Suprapubic skin (tissue), 4 donors: ENCODE data around the gene SLC18B1. TPM values are rescaled to one million over a fixed set of nuclear protein-coding genes. Genes with fewer than 3 reads are reported as not detected.
A peak's percentile ranks its signal among the peaks of the same experiment; 100 is the strongest.
"Not testable (repeated sequence)": the region's sequence is repeated elsewhere in the genome, so short reads cannot be mapped to it uniquely, and the experiment has no call there.

Experiments used
- DNase-seq, 2 donors: peaks; one replicate each; pipeline ENCODE4 v3.0.0-alpha.2; 2019; ENCODE audit warnings: low spot score in 2 of 2
- H3K27ac ChIP-seq: fragments of 200-600 bp; sonication (generic); one replicate; pipeline ENCODE4 v1.5.1; 2019
- H3K27me3 ChIP-seq: fragments of 200-600 bp; sonication (generic); one replicate; pipeline ENCODE4 v1.5.1; 2019
- H3K36me3 ChIP-seq: fragments of 200-600 bp; sonication (generic); one replicate; pipeline ENCODE4 v1.5.1; 2019
- H3K4me1 ChIP-seq: fragments of 200-600 bp; sonication (generic); one replicate; pipeline ENCODE4 v1.5.1; 2019
- H3K4me3 ChIP-seq: fragments of 200-600 bp; sonication (generic); one replicate; pipeline ENCODE4 v1.5.1; 2019; ENCODE audit warnings: mild to moderate bottlenecking
- H3K9me3 ChIP-seq: fragments of 200-600 bp; sonication (generic); one replicate; pipeline ENCODE4 v1.5.1; 2019
- EP300 ChIP-seq: sonication (generic); formaldehyde crosslinking; IDR thresholded peaks from one replicate; pipeline ENCODE4 v1.6.1; 2017; ENCODE audit warnings: antibody characterized with exemption
- POLR2A ChIP-seq, 2 donors: fragments of 450-650 bp; IDR thresholded peaks; one replicate each; pipeline ENCODE4 v1.6.1; 2017; ENCODE audit warnings: antibody characterized with exemption in 2 of 2, mild to moderate bottlenecking in 2 of 2, moderate library complexity in 2 of 2
- POLR2AphosphoS5 ChIP-seq, 3 donors: sonication (generic); formaldehyde crosslinking; IDR thresholded peaks; one replicate each; pipeline ENCODE4 v1.6.1; 2017; ENCODE audit warnings: antibody characterized with exemption in 3 of 3
- WGBS: methylation state at CpG from one replicate; pipeline ENCODE4 v1.1.5; 2018; 5-methylcytosine and 5-hydroxymethylcytosine counted together
- total RNA-seq, 4 donors: library from RNA; depleted of rRNA; stranded (reverse); fragments of >200 nt; gene quantifications; one replicate each; pipeline ENCODE4 v1.1.0, GENCODE V29; 2016
- TF ChIP-seq, protein P1 (sequence below), 2 donors: fragments of 200-600 bp in 1 of 2; fragments of 450-650 bp in 1 of 2; sonication (generic) in 1 of 2; IDR thresholded peaks; one replicate each; pipeline ENCODE4 v1.5.1; 2016 to 2019; ENCODE audit warnings: antibody characterized with exemption in 2 of 2, mild to moderate bottlenecking in 1 of 2, moderate library complexity in 1 of 2

SLC18B1 gene
- total RNA-seq, 4 donors from 2014 or later, result 8.4 to 11.2 (median 9.9) TPM

DNA sequence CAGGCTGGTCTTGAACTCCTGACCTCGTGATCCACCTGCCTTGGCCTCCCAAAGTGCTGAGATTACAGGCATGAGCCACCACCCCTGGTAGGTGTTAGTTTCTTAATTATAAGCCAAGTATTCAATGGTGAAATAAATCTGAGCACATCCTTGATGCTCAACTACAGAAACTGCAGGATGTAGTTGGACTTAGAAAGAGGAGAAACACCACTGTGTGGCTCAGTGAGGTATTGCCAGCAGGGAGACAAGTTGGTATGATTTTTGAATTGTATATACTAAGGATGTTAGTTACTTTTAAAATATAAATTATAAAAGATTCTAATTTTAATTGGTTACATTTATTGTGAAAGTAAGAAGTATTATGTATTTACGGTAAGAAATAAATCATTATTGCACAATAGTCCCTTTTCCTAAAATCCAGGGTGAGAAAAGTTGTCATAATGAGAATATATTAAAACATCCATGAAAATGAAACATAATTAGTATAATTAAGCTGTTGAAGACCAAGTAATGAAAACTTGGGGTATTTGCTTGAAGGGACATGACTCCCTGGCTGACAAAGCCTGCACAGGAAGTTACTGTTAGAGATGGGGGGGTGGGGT is 17.6 kb downstream of the SLC18B1 start:
- no peaks in the 10 kb centered on the region for H3K9me3 ChIP-seq
- peaks cover 44% of the 10 kb centered on the region for H3K36me3 ChIP-seq
- TF ChIP-seq, protein P1, sequence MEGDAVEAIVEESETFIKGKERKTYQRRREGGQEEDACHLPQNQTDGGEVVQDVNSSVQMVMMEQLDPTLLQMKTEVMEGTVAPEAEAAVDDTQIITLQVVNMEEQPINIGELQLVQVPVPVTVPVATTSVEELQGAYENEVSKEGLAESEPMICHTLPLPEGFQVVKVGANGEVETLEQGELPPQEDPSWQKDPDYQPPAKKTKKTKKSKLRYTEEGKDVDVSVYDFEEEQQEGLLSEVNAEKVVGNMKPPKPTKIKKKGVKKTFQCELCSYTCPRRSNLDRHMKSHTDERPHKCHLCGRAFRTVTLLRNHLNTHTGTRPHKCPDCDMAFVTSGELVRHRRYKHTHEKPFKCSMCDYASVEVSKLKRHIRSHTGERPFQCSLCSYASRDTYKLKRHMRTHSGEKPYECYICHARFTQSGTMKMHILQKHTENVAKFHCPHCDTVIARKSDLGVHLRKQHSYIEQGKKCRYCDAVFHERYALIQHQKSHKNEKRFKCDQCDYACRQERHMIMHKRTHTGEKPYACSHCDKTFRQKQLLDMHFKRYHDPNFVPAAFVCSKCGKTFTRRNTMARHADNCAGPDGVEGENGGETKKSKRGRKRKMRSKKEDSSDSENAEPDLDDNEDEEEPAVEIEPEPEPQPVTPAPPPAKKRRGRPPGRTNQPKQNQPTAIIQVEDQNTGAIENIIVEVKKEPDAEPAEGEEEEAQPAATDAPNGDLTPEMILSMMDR (IDR thresholded peaks at IDR 0.05), result peak in 1 of 2 donors; percentile 35
- TF ChIP-seq EP300, result no peak
- DNase-seq, result no peak
- H3K27ac ChIP-seq, result no peak overlapping the region
- 98% methylated on average over 2 of the region's 2 CpGs for WGBS
- H3K4me3 ChIP-seq, result no peak overlapping the region
- no peaks in the 10 kb centered on the region for H3K27me3 ChIP-seq
- no peaks in the 10 kb centered on the region for H3K4me1 ChIP-seq

DNA sequence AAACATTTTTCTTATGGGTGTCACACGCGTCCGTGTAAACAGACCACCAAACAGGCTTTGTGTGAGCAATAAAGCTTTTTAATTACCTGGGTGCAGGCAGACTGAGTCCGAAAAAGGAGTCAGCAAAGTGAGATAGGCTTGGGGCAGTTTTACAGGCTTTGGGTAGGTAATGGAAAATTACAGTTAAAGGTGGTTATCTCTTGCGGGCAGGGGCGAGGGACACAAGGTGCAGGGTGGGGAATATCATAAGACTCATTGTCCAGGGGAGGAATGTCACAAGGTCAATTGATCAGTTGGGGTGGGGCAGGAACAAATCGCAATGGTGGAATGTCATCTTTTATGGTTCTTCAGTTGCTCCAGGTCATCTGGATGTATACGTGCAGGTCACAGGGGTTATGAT is 20.6 kb downstream of the SLC18B1 start:
- H3K27ac ChIP-seq, DNase-seq, H3K9me3 ChIP-seq, H3K4me1 ChIP-seq, H3K27me3 ChIP-seq, H3K4me3 ChIP-seq: not testable (repeated sequence)
- WGBS, result 95% methylated on average over 8 of the region's 8 CpGs
- peaks cover 53% of the 10 kb centered on the region for H3K36me3 ChIP-seq

DNA sequence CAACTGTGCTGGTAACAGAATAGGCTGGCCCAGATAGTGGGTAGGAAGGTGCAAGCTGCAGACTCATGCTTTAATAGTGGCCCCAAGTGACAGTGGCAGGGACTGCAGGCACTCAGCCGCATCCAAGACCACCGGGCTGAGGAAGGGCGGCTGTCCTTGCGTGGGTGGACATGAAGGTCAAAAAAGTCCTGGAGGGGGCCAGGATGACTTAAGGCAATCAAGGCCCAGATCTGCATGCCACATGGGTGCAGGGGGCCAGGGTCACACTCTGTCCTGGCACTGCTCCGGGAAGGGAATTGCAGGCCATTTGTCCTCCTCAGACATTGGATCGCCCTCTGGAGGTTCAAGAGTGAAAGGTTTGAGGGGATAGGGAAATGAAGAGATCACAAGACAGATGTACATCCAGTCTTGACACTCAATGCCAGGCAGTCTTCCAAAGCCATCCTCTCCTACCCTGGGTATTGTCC is 30.4 kb downstream of the SLC18B1 start:
- TF ChIP-seq EP300 (no peak), POLR2A (IDR thresholded peaks at IDR 0.05) (no peak), POLR2AphosphoS5 (IDR thresholded peaks at IDR 0.05) (no peak)
- TF ChIP-seq, protein P1 (IDR thresholded peaks at IDR 0.05), result peak in 1 of 2 donors; percentile 13

DNA sequence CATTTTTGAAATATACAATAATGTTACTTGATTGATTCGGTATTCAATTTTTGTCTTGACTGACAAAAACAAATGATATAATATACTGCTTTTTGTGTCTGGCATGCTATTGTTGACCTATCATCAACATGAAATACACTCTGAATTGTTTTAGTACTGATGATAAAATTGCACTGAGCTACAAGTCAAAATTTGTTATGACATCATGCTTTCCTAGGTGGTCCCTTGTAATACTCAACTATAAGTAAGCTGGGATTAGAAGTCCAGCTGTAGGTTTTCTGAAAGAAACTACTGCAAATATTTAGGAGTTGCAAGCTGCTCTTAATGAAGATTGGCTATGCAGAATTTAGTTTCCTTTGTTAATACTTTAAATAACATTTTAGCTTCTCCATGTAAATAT is 32.9 kb downstream of the SLC18B1 start:
- WGBS, result 95% methylated on average over 1 of the region's 1 CpG

More for the DNA sequence above, 30.4 kb downstream of the SLC18B1 start:
- no peak overlapping the region for H3K4me3 ChIP-seq
- H3K36me3 ChIP-seq, result peaks cover 17% of the 10 kb centered on the region
- H3K4me1 ChIP-seq, result no peaks in the 10 kb centered on the region
- DNase-seq, result no peak
- no peaks in the 10 kb centered on the region for H3K27me3 ChIP-seq
- H3K27ac ChIP-seq, result no peak overlapping the region
- no peaks in the 10 kb centered on the region for H3K9me3 ChIP-seq
- WGBS, result 29% methylated on average over 6 of the region's 6 CpGs

DNA sequence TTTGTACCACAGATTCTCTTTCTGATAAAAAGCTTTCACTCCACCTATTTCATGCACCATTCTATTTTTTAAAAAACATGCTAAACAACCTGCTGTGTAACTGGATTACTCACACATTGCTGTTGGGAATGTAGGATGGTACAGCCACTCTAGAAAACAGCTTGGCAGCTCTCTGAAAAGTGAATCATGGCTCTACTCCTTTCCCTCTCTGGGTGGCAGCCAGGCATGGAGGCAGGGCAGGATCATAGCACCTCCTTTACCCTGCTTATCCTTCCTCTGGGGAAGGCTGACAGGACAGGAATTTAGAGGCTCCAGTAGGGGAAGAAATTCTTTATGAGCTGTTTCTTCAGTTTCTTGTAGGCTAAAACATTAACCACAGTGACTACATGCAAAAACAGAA is 34.1 kb downstream of the SLC18B1 start:
- DNase-seq, result no peak
- Histone ChIP-seq H3K9me3 (no peaks in the 10 kb centered on the region), H3K36me3 (no peaks in the 10 kb centered on the region), H3K27ac (no peak overlapping the region), H3K4me1 (no peaks in the 10 kb centered on the region), H3K4me3 (no peak overlapping the region), H3K27me3 (no peaks in the 10 kb centered on the region)
- no peak for TF ChIP-seq POLR2AphosphoS5 (IDR thresholded peaks at IDR 0.05)
- TF ChIP-seq, protein P1 (IDR thresholded peaks at IDR 0.05), result no peak
- TF ChIP-seq EP300, result no peak
- TF ChIP-seq POLR2A (IDR thresholded peaks at IDR 0.05), result no peak

More for the DNA sequence above, 32.9 kb downstream of the SLC18B1 start:
- Histone ChIP-seq H3K4me1 (no peaks in the 10 kb centered on the region), H3K9me3 (no peaks in the 10 kb centered on the region), H3K4me3 (no peak overlapping the region), H3K36me3 (peaks cover 8% of the 10 kb centered on the region), H3K27me3 (no peaks in the 10 kb centered on the region), H3K27ac (no peak overlapping the region)
- no peak for DNase-seq
- TF ChIP-seq POLR2A (IDR thresholded peaks at IDR 0.05) (no peak), POLR2AphosphoS5 (IDR thresholded peaks at IDR 0.05) (no peak), EP300 (no peak)
- TF ChIP-seq, protein P1 (IDR thresholded peaks at IDR 0.05), result no peak

DNA sequence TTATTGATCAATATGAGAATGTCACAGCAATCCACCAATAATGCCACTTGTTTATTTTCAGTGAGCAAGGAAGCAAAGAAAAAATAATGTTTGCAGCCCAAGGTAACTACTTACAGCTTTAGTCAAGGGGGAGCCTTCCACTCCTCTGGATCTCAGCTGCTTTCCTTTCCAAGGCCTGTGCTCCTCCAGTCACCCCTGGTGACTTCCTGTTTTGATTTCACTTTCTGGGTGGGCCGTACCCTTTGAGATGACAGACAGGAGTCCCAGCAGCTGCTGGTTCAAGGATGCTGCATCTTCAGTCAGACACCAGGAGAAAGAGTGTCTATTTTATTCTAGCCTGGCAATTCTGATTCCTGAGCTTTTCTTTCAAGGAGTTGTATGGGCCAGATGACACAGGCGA is 35.2 kb downstream of the SLC18B1 start:
- 79% methylated on average over 2 of the region's 2 CpGs for WGBS
- Histone ChIP-seq H3K9me3 (no peaks in the 10 kb centered on the region), H3K4me1 (no peaks in the 10 kb centered on the region), H3K27me3 (no peaks in the 10 kb centered on the region), H3K27ac (no peak overlapping the region), H3K4me3 (no peak overlapping the region), H3K36me3 (no peaks in the 10 kb centered on the region)
- TF ChIP-seq POLR2A (IDR thresholded peaks at IDR 0.05) (no peak), POLR2AphosphoS5 (IDR thresholded peaks at IDR 0.05) (no peak), EP300 (no peak)
- TF ChIP-seq, protein P1 (IDR thresholded peaks at IDR 0.05), result no peak
- DNase-seq, result no peak
